H1 (cell line): ENCODE data around the gene SNTG2. TPM values are rescaled to one million over a fixed set of nuclear protein-coding genes. Genes with fewer than 3 reads are reported as not detected.

ENCODE experiments used
- ATF3 ChIP-seq: IDR thresholded peaks from 2 replicates; pipeline ENCODE4 v1.6.1; 2011; ENCODE audit warnings: low read depth, mild to moderate bottlenecking, low read length; ENCODE audit not compliant: insufficient read depth
- JUND ChIP-seq: IDR thresholded peaks from 2 replicates; pipeline ENCODE4 v1.6.1; 2011; ENCODE audit warnings: mild to moderate bottlenecking, improper control_type of control experiment, low read length
- SP2 ChIP-seq: IDR thresholded peaks from 2 replicates; pipeline ENCODE4 v1.6.1; 2012; ENCODE audit warnings: mild to moderate bottlenecking, low read length, inconsistent platforms
- polyA plus RNA-seq, 7 experiments: library from polyadenylated mRNA; depleted of rRNA in 3 of 7; stranded (reverse) in 5 of 7; unstranded in 2 of 7; fragments of >200 nt in 5 of 7; fragments of 200-250 nt in 2 of 7; gene quantifications; 1 replicate in 5 of 7; 2 replicates in 1 of 7; 4 replicates in 1 of 7; pipeline versions ENCODE4 v1.2.1 to v1.2.3, GENCODE V29; 2011 to 2013; ENCODE audit warnings: missing spikeins in 2 of 7, mixed read lengths in 2 of 7
- total RNA-seq: library from RNA; stranded (reverse); fragmentation: NEBNext Ultra II Directional; extraction: Animal tissue kit (Norgen Biotek cat#: 25700); gene quantifications from 2 replicates; pipeline ENCODE4 v1.2.1, GENCODE V29; 2021

The SNTG2 gene
- total and polyA plus RNA-seq, 2 of the 8 experiments (the other 6 are each of a cell fraction or from before 2014, with no cell fraction given): 6.6 to 18.1 TPM

- no peak for TF ChIP-seq ATF3
- no peak for TF ChIP-seq JUND
- TF ChIP-seq SP2: no peak
Measured at GRCh38 chr2:1150724-1151511, 200.3 kb downstream of the SNTG2 start (continued).
